Measurements from ENCODE around the gene BBS9. TPM values are rescaled to one million over a fixed set of nuclear protein-coding genes. Genes with fewer than 3 reads are reported as not detected.

BBS9 gene
- total RNA-seq, 1 experiment from 2014 or later: 26.4 TPM

- H2BK12ac ChIP-seq (ENCODE audit: insufficient read length, low read depth, low read length): no peak overlapping the region
- H4K91ac ChIP-seq (ENCODE audit: insufficient read length, low read depth, low read length): no peak overlapping the region
- Mint-ChIP-seq H3K27me3 (ENCODE audit: low read depth) (no peaks in the 10 kb centered on the region), H3K27ac (no peak overlapping the region), H3K4me3 (no peak overlapping the region), H3K4me1 (no peaks in the 10 kb centered on the region; a peak in 1 of 4 replicates), H3K36me3 (ENCODE audit: insufficient read depth in 1 of 3, low read depth in 3 of 3) (peaks cover 0 to 7% (median 6%) of the 10 kb centered on the region in 3 experiments; a peak in 1 of 7 replicates), H3K9me3 (peaks cover 0 to 3% of the 10 kb centered on the region in 2 experiments; a peak in 2 of 5 replicates)
- no peak for TF ChIP-seq CTCF (conservative IDR thresholded peaks at IDR 0.05)
- H4K8ac ChIP-seq (replicated peaks; ENCODE audit: insufficient read length, low read depth, low read length): no peak overlapping the region
- H3K79me2 ChIP-seq (ENCODE audit: insufficient read depth, low read length): no peaks in the 10 kb centered on the region
- no peak overlapping the region for H3K23ac ChIP-seq (ENCODE audit: insufficient read length, low read depth, low read length)
- no peak overlapping the region for H4K5ac ChIP-seq (ENCODE audit: insufficient read length, low read depth, low read length)
- no peaks in the 10 kb centered on the region for H3K27me3 ChIP-seq (ENCODE audit: insufficient read depth, low read length)
- no peaks in the 10 kb centered on the region for H3K4me1 ChIP-seq (ENCODE audit: insufficient read depth, low read length)
- H3K9me3 ChIP-seq (ENCODE audit: control insufficient read depth, low read depth, low read length): no peaks in the 10 kb centered on the region
- no peaks in the 10 kb centered on the region for H3K79me1 ChIP-seq (ENCODE audit: insufficient read depth, low read depth, low read length, poor library complexity, severe bottlenecking)
- H3K14ac ChIP-seq (ENCODE audit: insufficient read depth, low read length): no peak overlapping the region
- no peak overlapping the region for H3K18ac ChIP-seq (ENCODE audit: insufficient read length, low read depth, low read length)
- H2BK20ac ChIP-seq (ENCODE audit: low read depth, low read length, poor library complexity, severe bottlenecking): no peak overlapping the region
- no peak for DNase-seq
- no peak overlapping the region for H2BK15ac ChIP-seq (ENCODE audit: low read depth, low read length)
- no peak overlapping the region for H3K56ac ChIP-seq (ENCODE audit: insufficient read length, low read depth, low read length)
- no peak overlapping the region for H2AK5ac ChIP-seq (ENCODE audit: insufficient read length, low read length)
- H2BK5ac ChIP-seq (ENCODE audit: insufficient read length, low read length): no peak overlapping the region
- no peak overlapping the region for H3K9ac ChIP-seq (ENCODE audit: extremely low read depth, insufficient read length, low read length)
- no peak overlapping the region for H3T11ph ChIP-seq (ENCODE audit: low read length)
- no peak overlapping the region for H2AFZ ChIP-seq (ENCODE audit: low read length)
- H3K23me2 ChIP-seq (ENCODE audit: insufficient read length, low read depth, low read length, poor library complexity, severe bottlenecking): no peaks in the 10 kb centered on the region
- H3K4ac ChIP-seq (ENCODE audit: low read depth, low read length): no peak overlapping the region
- no peak overlapping the region for H2BK120ac ChIP-seq (ENCODE audit: low read depth, low read length, poor library complexity, severe bottlenecking)
- H4K20me1 ChIP-seq (ENCODE audit: control insufficient read depth, insufficient read depth, insufficient read length): no peaks in the 10 kb centered on the region
- H3K27ac ChIP-seq (ENCODE audit: insufficient read length, low read depth, low read length): no peak overlapping the region
- no peak overlapping the region for H3K4me2 ChIP-seq (ENCODE audit: insufficient read depth, insufficient read length, low read length)
- WGBS (ENCODE audit: extremely low coverage, insufficient read length, low lambda C conversion rate): no CpG with 5 or more reads among the region's 1 CpG
These were observed 387.2 kb downstream of the BBS9 start for GRCh38 chr7:33516568-33516967.
